ENCODE data around the gene WRNIP1. TPM values are rescaled to one million over a fixed set of nuclear protein-coding genes. Genes with fewer than 3 reads are reported as not detected.

The WRNIP1 gene
- total and polyA plus RNA-seq, 9 of the 15 experiments (the other 6 are each of a cell fraction or from before 2014, with no cell fraction given): 13.2 to 63.6 (median 48.6) TPM

DNA sequence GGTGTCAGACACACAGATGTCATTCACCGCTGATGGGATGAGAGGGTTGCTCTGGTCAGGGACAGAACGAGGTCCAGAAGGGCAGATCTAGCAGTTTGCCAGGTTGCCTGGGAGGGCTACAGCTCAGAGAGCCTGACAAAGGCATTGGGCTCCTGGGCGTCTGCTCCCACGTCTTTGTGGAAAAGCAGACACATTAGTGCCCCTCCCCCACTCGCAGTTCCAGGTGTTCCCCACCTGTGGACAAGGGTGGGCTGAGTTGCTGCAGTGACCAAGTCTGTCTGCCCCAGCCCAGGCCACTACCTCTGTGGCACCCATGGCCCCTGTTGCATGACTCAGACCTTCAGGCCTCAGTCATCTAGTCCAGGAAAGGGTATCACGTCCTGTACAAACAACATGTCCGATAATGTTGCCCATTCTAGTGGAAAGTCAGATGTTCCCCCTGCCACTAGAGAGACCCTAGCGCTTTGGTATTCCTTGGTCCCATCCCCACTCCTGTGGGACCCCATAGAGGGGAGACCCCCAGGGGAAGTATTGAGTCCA is 37.4 kb downstream of the WRNIP1 start (continued):
- TF ChIP-seq, protein P1, sequence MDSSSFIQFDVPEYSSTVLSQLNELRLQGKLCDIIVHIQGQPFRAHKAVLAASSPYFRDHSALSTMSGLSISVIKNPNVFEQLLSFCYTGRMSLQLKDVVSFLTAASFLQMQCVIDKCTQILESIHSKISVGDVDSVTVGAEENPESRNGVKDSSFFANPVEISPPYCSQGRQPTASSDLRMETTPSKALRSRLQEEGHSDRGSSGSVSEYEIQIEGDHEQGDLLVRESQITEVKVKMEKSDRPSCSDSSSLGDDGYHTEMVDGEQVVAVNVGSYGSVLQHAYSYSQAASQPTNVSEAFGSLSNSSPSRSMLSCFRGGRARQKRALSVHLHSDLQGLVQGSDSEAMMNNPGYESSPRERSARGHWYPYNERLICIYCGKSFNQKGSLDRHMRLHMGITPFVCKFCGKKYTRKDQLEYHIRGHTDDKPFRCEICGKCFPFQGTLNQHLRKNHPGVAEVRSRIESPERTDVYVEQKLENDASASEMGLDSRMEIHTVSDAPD (CRISPR knock-in tag; IDR thresholded peaks at IDR 0.05): no peak
- TF ChIP-seq TCF7L2 (IDR thresholded peaks at IDR 0.05; ENCODE audit: low read depth, low read length) (no peak), KAT8 (IDR thresholded peaks at IDR 0.05; ENCODE audit: low read depth) (no peak), TOE1 (IDR thresholded peaks at IDR 0.05; ENCODE audit: borderline replicate concordance) (no peak), TOE1 (CRISPR knock-in tag; IDR thresholded peaks at IDR 0.05; ENCODE audit: borderline replicate concordance, low read depth) (no peak), FIP1L1 (IDR thresholded peaks at IDR 0.05; ENCODE audit: low read depth, low read length, poor library complexity, severe bottlenecking) (no peak)

DNA sequence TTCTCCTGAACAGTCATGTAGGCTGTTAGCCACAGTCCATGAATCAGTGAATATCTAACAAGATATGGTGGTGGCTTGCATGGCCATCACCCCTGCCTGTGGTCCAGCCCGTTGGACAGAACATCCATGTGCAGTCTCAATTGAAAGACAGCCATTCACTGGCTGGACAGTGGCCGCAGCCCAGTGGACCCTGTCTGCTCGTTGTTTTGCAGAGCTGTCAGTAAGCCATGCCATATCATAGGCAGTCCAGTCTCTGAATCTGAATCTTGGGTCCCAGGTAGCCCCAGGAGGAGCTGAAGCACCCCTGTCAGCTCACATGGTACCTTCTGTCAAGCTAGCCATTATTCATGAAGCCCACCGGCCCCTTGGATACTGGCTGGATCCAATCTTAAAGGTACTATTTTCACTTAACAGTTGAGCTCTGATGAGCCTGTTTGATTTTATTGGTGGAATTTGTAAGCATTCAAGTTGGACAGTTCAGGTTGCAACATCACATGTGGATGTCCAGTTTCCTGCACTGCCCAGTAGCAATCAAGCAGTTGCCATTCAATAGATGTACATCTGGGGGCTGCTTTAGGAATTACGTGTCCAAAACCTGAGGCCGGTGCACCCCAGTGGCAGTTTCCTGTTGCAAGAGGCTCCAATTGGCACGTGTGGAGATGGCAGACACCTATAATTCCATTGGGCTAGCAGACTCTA is 38.7 kb downstream of the WRNIP1 start:
- WGBS (ENCODE audit: insufficient coverage, low coverage, missing lambda C conversion rate): 22% methylated on average over 7 of the region's 7 CpGs
- CTCF ChIA-PET (ENCODE audit: low intra/inter-chr PET ratio): no interaction called here

More for the DNA sequence above, 38.7 kb downstream of the WRNIP1 start:
- DNase-seq (ENCODE audit: extremely low read depth in 1 of 4, low spot score in 3 of 4): no peak
- TF ChIP-seq CCNT2 (IDR thresholded peaks at IDR 0.05; ENCODE audit: borderline replicate concordance, extremely low read depth, insufficient read length, low read depth, low read length) (no peak), CEBPB (tag; IDR thresholded peaks at IDR 0.05) (peak; percentile 59), MCM7 (IDR thresholded peaks at IDR 0.05) (no peak)
- TF ChIP-seq, protein P2, sequence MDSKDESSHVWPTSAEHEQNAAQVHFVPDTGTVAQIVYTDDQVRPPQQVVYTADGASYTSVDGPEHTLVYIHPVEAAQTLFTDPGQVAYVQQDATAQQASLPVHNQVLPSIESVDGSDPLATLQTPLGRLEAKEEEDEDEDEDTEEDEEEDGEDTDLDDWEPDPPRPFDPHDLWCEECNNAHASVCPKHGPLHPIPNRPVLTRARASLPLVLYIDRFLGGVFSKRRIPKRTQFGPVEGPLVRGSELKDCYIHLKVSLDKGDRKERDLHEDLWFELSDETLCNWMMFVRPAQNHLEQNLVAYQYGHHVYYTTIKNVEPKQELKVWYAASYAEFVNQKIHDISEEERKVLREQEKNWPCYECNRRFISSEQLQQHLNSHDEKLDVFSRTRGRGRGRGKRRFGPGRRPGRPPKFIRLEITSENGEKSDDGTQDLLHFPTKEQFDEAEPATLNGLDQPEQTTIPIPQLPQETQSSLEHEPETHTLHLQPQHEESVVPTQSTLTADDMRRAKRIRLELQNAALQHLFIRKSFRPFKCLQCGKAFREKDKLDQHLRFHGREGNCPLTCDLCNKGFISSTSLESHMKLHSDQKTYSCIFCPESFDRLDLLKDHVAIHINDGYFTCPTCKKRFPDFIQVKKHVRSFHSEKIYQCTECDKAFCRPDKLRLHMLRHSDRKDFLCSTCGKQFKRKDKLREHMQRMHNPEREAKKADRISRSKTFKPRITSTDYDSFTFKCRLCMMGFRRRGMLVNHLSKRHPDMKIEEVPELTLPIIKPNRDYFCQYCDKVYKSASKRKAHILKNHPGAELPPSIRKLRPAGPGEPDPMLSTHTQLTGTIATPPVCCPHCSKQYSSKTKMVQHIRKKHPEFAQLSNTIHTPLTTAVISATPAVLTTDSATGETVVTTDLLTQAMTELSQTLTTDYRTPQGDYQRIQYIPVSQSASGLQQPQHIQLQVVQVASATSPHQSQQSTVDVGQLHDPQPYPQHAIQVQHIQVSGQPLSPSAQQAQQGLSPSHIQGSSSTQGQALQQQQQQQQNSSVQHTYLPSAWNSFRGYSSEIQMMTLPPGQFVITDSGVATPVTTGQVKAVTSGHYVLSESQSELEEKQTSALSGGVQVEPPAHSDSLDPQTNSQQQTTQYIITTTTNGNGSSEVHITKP (IDR thresholded peaks at IDR 0.05; ENCODE audit: partially characterized antibody): peak; percentile 79
- intact Hi-C loops (cut with micrococcal nuclease) (no loop called here), in situ Hi-C loops (cut with MboI) (no loop called here)
- no peak overlapping the region for H3K4me2 ChIP-seq (ENCODE audit: insufficient read depth, low read length)
- H3K4me1 ChIP-seq (replicated peaks in 1 of 2; ENCODE audit: control insufficient read depth in 2 of 2, insufficient read depth in 2 of 2, low read length in 2 of 2): peaks cover 9 to 18% of the 10 kb centered on the region in 2 experiments
- H3K79me2 ChIP-seq (ENCODE audit: control insufficient read depth, insufficient read depth, low read length): no peaks in the 10 kb centered on the region
- H3K9me1 ChIP-seq (ENCODE audit: control insufficient read depth, insufficient read depth, low read length): no peaks in the 10 kb centered on the region
- H3K36me3 ChIP-seq (ENCODE audit: control insufficient read depth, insufficient read depth, low read length): no peaks in the 10 kb centered on the region
- no peak overlapping the region for H2AFZ ChIP-seq (ENCODE audit: low read depth, low read length)
- peak; percentile 23; the same call in 2 of the 3 replicates for ATAC-seq
- POLR2A ChIA-PET: interaction anchor here (0.9 to 2.3 kb wide), 4 partner anchors 12 to 37 kb away, joined by 3 to 8 read pairs (median 4); partner anchors contain the start of gene SERPINB1
- H3K9ac ChIP-seq (ENCODE audit: insufficient read depth in 1 of 2, low read depth in 2 of 2, low read length in 2 of 2): no peak overlapping the region
- no peaks in the 10 kb centered on the region for H3K27me3 ChIP-seq (ENCODE audit: control insufficient read depth in 2 of 2, insufficient read depth in 2 of 2, low read length in 2 of 2)
- no peaks in the 10 kb centered on the region for H3K9me3 ChIP-seq (replicated peaks; ENCODE audit: control insufficient read depth, insufficient read depth, low read depth, low read length)
- no peak for FAIRE-seq
- no TSS peak for BruUV-seq (replicated peaks)
- no peak overlapping the region for H3K27ac ChIP-seq (ENCODE audit: extremely low read depth, low read depth, low read length)
- H4K20me1 ChIP-seq (replicated peaks; ENCODE audit: control insufficient read depth, insufficient read depth, low read length): no peaks in the 10 kb centered on the region
- no peak overlapping the region for H3K4me3 ChIP-seq
